HG02840 (cell line): ENCODE data around the gene SLC12A6.
"Not testable (repeated sequence)": the region's sequence is repeated elsewhere in the genome, so short reads cannot be mapped to it uniquely, and the experiment has no call there.

Experiments
- ATAC-seq: cut with Tn5 transposase; IDR thresholded peaks from one replicate; pipeline ENCODE4 v1.9.1; 2021; ENCODE audit warnings: mild to moderate bottlenecking, moderate library complexity, moderate number of reproducible peaks; ENCODE audit not compliant: unreplicated experiment, low FRiP score

The SLC12A6 gene

GRCh38 chr15:34337557-34338306, at the start of gene SLC12A6:
Gene SLC12A6 (minus strand): TSS chr15:34337781. CDS start chr15:34336680, 1,101 bp downstream.
- peak; percentile 61 for ATAC-seq

- not testable (repeated sequence) for ATAC-seq
Measured at GRCh38 chr15:34381829-34382521, 44.4 kb upstream of the SLC12A6 start.

GRCh38 chr15:34380491-34380890, 42.9 kb upstream of the SLC12A6 start:
- not testable (repeated sequence) for ATAC-seq

- no peak for ATAC-seq
Measured at GRCh38 chr15:34376856-34377255, 39.3 kb upstream of the SLC12A6 start.

GRCh38 chr15:34375541-34375940, 38.0 kb upstream of the SLC12A6 start:
- not testable (repeated sequence) for ATAC-seq

- no peak for ATAC-seq
Measured at GRCh38 chr15:34374816-34375215, 37.2 kb upstream of the SLC12A6 start.

GRCh38 chr15:34373951-34374350, 36.4 kb upstream of the SLC12A6 start:
- ATAC-seq = no peak

- ATAC-seq = no peak
Measured at GRCh38 chr15:34370643-34371042, 33.1 kb upstream of the SLC12A6 start.

- ATAC-seq = no peak
Measured at GRCh38 chr15:34370129-34370528, 32.5 kb upstream of the SLC12A6 start.

GRCh38 chr15:34367101-34368081, 29.8 kb upstream of the SLC12A6 start, which contains the start of gene LPCAT4:
Gene LPCAT4 (minus strand): TSS chr15:34367196. CDS start chr15:34367100, 96 bp downstream.
- ATAC-seq = peak; percentile 79

- ATAC-seq = no peak
Measured at GRCh38 chr15:34366271-34367065, 28.9 kb upstream of the SLC12A6 start.

GRCh38 chr15:34365836-34366235, 28.3 kb upstream of the SLC12A6 start:
- no peak for ATAC-seq

- ATAC-seq = no peak
Measured at GRCh38 chr15:34365091-34365825, 27.7 kb upstream of the SLC12A6 start.

- no peak for ATAC-seq
Measured at GRCh38 chr15:34364041-34364440, 26.5 kb upstream of the SLC12A6 start.

GRCh38 chr15:34362047-34362773, 24.6 kb upstream of the SLC12A6 start:
- ATAC-seq = no peak

GRCh38 chr15:34361278-34361677, 23.7 kb upstream of the SLC12A6 start:
- no peak for ATAC-seq

- no peak for ATAC-seq
Measured at GRCh38 chr15:34360298-34360697, 22.7 kb upstream of the SLC12A6 start.

- ATAC-seq = no peak
Measured at GRCh38 chr15:34359416-34359815, 21.8 kb upstream of the SLC12A6 start.
